HG03354 (cell line): Measurements from ENCODE around the gene MRC2.
"Not testable (repeated sequence)": the region's sequence is repeated elsewhere in the genome, so short reads cannot be mapped to it uniquely, and the experiment has no call there.

Source experiments
- ATAC-seq: cut with Tn5 transposase; IDR thresholded peaks from one replicate; pipeline ENCODE4 v1.9.1; 2021; ENCODE audit warnings: mild to moderate bottlenecking; ENCODE audit not compliant: unreplicated experiment, poor library complexity, severe bottlenecking

The MRC2 gene

DNA sequence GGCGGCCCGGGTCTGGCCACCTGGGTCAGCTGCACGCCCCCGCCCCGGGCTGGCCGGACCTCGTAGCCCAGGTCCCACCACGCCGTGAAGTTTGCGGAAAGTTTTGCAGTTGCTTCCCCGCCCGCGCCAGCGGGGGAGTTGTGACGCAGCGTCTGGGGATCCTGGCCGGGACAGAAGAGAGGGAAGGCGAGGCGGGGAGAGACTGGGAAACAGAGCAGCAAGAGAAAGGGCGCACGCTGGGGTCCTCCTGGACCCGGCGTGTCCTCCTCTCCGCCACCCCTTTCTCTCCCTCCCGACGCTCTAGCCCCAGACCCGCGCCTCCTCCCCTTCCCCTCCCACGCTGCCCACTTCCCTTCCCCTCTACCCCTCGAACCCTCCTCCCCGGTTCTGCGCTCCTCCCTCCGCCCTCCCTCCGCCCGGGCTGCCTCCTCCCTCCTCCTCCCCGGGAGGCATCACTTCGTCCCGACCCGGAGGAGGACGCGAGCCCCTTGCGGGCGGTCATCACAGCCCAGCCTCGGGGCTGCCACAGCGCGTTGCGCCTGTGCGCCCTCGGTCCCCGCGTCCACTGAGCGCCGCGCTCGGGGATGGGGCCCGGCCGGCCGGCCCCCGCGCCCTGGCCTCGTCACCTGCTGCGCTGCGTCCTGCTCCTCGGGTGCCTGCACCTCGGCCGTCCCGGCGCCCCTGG, at the start of gene MRC2:
MRC2 (plus strand) TSS at position 452 of the 685 bp plus-strand sequence; CDS start at position 585, 133 bp downstream.
- ATAC-seq: no peak

DNA sequence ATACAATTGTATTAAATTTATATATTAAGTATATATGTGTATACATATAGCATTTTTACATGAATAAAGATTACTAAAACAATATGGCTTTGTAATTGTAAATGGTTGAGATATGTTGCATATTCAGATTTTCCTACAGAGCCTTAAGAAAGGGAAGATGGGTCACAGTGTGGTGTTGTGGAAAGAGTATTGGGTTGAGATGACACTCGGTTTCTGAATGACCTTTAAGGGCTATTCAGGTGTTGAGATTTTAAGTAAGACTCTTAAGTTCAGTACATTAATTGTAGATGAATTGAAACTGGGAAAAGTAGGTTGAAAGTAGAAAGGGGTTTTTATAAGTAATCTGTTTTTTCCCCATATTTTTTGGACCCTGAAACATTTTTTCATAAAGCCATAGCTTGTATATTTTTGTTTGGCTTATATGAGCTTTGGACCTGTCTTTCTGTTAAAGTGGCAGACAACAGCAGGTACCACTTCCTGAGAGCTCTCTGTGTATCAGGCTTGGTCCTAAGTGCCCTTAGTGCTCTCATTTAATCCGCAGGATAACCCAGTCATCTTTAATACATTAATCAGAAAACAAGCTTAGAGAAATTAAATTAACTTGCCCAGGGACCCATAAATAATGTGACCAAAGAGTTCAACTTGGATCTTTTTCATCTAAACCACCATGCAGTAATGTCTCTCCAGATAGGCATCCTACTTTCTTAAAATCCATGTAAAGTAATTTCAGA, 48.5 kb upstream of the MRC2 start:
- ATAC-seq: no peak

DNA sequence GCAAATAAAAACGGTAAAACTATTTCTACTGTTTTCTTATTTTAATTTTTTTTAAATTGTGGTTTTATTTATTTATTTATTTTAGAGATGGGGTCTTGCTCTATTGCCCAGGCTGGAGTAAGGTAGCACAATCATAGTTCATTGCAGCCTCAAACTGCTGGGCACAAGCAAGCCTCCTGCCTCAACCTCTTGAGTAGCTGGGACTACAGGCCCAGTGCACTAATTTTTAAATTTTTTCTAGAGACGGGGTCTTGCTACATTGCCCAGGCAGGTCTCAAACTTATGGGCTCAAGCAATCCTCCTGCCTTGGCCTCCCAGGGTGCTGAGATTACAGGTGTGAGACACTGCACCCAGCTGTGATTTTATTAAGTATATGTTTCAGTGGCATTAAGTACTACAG, 46.5 kb upstream of the MRC2 start:
- ATAC-seq: no peak

GRCh38 chr17:62581764-62582163, 45.7 kb upstream of the MRC2 start:
- no peak for ATAC-seq

DNA sequence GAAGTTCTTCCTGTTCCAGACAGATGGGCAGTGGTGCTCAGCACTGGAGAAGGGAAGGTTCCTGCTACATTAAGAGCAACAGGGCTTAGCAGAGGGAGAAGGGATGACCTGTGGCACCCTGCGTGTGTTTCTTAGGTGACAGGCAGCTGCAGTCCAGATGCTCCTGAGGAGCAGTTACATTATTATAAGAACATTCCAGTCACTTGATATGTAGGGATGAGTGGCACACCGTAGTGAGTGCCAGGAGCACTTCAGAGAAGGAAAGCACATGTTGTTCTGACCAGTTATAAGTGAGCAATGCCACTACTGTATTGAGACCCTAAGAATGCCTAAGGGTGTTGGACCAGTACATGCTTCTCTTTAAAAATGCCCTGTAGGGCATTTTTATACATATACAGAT, 39.9 kb upstream of the MRC2 start:
- ATAC-seq: no peak

DNA sequence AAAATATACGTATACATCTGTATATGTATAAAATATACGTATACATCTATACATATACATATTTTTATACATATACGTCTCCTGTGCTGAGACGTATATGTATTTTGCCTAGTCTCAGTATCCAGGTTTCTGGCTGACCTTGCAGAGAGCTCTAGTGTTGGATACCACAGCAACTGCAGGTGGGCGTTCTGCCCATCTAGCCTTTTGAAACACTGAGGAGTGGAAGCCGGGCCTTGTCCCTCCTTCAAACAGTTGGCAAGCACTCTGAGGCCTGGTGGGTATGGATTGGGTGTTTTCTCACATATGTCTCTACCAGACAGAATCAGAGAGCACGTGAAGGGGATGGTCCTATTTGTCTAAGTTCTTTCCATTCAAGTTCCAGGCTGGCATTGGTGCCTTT, 39.4 kb upstream of the MRC2 start:
- no peak for ATAC-seq

- ATAC-seq: no peak
Measured at GRCh38 chr17:62591333-62591732, 36.1 kb upstream of the MRC2 start.

GRCh38 chr17:62591822-62592221, 35.6 kb upstream of the MRC2 start:
- not testable (repeated sequence) for ATAC-seq

- ATAC-seq: no peak
Measured at GRCh38 chr17:62592341-62593099, 35.0 kb upstream of the MRC2 start.

- ATAC-seq: no peak
Measured at GRCh38 chr17:62595484-62595883, 32.0 kb upstream of the MRC2 start.

DNA sequence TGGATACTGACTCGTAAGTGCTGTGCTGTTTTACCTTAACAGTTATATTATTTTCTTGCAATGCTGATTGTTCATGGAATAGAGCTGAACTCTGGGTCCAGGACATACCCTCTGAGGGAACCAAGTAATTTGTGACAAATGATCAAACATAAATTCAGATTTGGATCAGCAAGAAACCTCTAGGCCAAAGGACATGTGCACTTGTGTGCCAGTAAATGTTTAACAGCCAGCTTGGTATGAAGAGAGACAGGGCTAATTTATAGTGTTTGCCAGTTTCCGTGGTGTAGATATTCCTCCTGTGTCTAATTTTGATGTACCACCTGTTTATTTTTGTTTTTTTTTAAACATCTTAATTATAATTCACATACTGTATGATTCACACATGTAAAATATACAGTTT, 30.8 kb upstream of the MRC2 start:
- ATAC-seq: no peak

DNA sequence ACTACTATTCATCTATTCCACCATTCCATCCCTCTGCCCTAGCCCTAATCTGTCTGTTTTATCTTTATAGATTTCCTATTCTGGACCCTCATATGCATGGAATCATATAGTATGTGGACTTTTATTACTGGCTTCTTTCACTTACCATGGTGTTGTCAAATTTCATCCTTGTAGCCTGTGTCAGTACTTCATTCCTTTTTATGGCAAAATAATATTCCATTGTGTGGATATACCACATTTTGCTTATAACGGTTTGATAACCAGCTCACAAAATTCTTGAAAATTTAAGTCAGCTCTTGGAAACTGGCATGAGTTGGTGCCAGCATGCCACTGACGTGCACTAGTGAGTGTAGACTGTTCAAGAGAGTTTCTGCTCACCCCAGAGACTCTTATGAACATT, 30.3 kb upstream of the MRC2 start:
- ATAC-seq: no peak

- no peak for ATAC-seq
Measured at GRCh38 chr17:62597920-62598319, 29.6 kb upstream of the MRC2 start.

GRCh38 chr17:62599964-62600657, 27.4 kb upstream of the MRC2 start:
- no peak for ATAC-seq

DNA sequence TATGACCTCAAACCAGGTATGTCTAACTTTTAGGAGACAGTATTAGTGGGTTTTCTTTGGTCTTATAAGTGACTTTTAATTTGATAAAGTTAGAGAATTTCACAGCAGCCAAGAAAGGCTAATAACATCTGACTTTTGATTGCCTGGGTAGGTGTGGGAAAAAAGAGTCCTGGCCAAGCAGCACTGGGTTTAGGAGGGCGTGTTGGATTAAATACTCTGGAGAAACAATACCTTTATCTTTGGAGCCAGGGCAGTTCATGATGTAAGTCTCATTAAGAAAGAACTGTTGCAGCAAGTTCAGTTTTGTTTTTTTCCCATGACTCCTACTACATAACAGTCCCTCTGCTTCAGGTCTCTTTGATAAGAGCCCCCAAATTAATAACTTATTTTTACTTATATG, 26.7 kb upstream of the MRC2 start:
- ATAC-seq: no peak

- no peak for ATAC-seq
Measured at GRCh38 chr17:62601471-62601870, 26.0 kb upstream of the MRC2 start.

DNA sequence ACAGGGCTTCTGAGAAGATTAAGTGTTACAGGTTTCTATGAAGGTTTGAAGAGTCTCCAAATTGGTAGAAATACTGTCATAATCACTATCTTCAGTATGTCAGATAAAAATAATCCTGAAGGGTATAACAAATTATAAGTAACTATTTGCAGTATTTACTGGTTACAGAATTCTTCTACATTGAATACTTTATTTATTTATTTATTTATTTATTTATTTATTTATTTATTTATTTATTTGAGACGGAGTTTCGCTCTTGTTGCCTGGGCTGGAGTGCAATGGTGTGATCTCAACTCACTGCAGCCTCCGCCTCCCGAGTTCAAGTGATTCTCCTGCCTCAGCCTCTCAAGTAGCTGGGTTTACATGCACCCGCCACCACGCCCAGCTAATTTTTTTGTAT, 23.7 kb upstream of the MRC2 start:
- ATAC-seq: not testable (repeated sequence)

DNA sequence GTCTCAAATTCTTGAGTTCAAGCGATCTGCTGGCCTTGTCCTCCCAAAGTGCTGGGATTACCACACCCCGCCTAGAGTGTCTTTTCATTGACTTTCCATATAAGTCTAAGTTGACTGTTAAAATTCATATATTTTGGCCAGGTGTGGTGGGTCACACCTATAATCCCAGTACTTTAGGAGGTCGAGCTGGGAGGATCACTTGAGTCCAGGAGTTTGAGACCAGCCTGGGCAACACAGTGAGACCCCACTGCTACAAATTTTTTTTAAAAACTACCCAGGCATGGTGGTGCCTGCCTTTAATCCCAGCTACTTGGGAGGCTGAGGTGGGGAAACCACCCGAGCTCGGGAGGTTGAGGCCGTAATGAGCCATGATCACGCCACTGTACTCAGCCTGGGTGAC, 21.9 kb upstream of the MRC2 start:
- no peak for ATAC-seq

DNA sequence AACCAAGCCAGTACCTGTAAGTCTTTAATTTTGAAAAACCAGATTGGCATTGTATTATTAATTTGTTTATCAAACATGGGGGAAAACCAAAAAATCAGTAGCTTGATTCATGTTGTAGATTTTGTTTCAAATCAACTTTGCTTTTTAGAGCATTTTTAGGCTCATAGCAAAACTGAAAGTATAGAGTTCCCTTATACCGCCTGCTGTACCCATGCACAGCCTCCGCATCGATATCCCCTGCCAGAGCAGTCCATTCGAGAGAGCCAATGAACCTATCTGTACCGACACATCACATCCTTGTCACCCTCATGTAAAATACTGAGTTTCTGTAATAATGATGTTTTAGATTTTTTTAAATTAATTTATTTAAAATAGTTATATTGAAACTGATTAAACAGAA, 16.2 kb upstream of the MRC2 start:
- ATAC-seq: peak; percentile 60

- no peak for ATAC-seq
Measured at GRCh38 chr17:62611728-62612127, 15.7 kb upstream of the MRC2 start.
